OCI-LY3 (cell line): ENCODE measurements around the gene PDXK.

Source experiments
- H2AFZ ChIP-seq: fragments of 200-600, 300-600 bp; shearing (Covaris generic); 2 replicates; pipeline ENCODE4 v1.6.0; 2014; ENCODE audit warnings: antibody characterized with exemption, low read depth, low read length
- H3K27ac ChIP-seq: fragments of 200-600, 300-600 bp; sonication (generic); 2 replicates; pipeline ENCODE4 v1.5.1; 2014; ENCODE audit warnings: mild to moderate bottlenecking, low read length, moderate library complexity, mixed read lengths
- H3K27me3 ChIP-seq: fragments of 200-600, 300-600 bp; sonication (generic); 2 replicates; pipeline ENCODE4 v1.6.1; 2014; ENCODE audit warnings: low read depth, low read length, mixed read lengths
- H3K36me3 ChIP-seq: fragments of 200-600, 300-600 bp; sonication (generic); replicated peaks from 2 replicates; pipeline ENCODE3; 2014; ENCODE audit warnings: low read depth, low read length, mixed read lengths
- H3K4me1 ChIP-seq: fragments of 300-600, 200-600 bp; sonication (generic); 2 replicates; pipeline ENCODE4 v1.6.1; 2014; ENCODE audit warnings: low read length, mixed read lengths
- H3K4me2 ChIP-seq: fragments of 200-600, 300-600 bp; sonication (generic); 2 replicates; pipeline ENCODE4 v1.6.1; 2014; ENCODE audit warnings: low read length, mixed read lengths
- H3K4me3 ChIP-seq: fragments of 300-600, 200-600 bp; sonication (generic); 2 replicates; pipeline ENCODE4 v1.5.1; 2014; ENCODE audit warnings: antibody characterized with exemption, mild to moderate bottlenecking, low read length, moderate library complexity
- H3K79me2 ChIP-seq: fragments of 300-600, 200-600 bp; shearing (Covaris generic); 2 replicates; pipeline ENCODE4 v1.6.1; 2014; ENCODE audit warnings: mild to moderate bottlenecking, low read length, mixed read lengths
- H3K9ac ChIP-seq: fragments of 300-600, 200-600 bp; shearing (Covaris generic); 2 replicates; pipeline ENCODE4 v1.6.0; 2014; ENCODE audit warnings: mild to moderate bottlenecking, low read length, moderate library complexity
- H3K9me3 ChIP-seq: fragments of 200-600, 300-600 bp; shearing (Covaris generic); 2 replicates; pipeline ENCODE4 v1.6.1; 2014; ENCODE audit warnings: low read length, mixed read lengths; ENCODE audit not compliant: insufficient read depth
- H4K20me1 ChIP-seq: fragments of 200-600, 300-600 bp; sonication (generic); 2 replicates; pipeline ENCODE4 v1.6.1; 2016; ENCODE audit warnings: low read length, mixed read lengths; ENCODE audit not compliant: insufficient read depth
- CTCF ChIP-seq: fragments of 200-600, 300-600 bp; sonication (generic); IDR thresholded peaks from 2 replicates; pipeline ENCODE4 v1.5.1; 2014; ENCODE audit warnings: antibody characterized with exemption, low read length, low read depth
- EZH2phosphoT487 ChIP-seq: fragments of 200-600 bp; shearing (Covaris generic); IDR thresholded peaks from 2 replicates; pipeline ENCODE4 v1.6.1; 2018; ENCODE audit warnings: antibody characterized with exemption, mixed run types, low read depth

PDXK gene

GRCh38 chr21:43733529-43734071 lies 14.7 kb downstream of the PDXK start:
- Histone ChIP-seq H3K4me1 (peaks cover 4% of the 10 kb centered on the region; the same call in 1 of the 2 replicates), H3K4me3 (no peak overlapping the region), H3K27ac (no peak overlapping the region), H3K9ac (no peak overlapping the region), H4K20me1 (peaks cover 20% of the 10 kb centered on the region), H3K79me2 (peaks cover 10% of the 10 kb centered on the region), H3K4me2 (no peak overlapping the region), H3K36me3 (peaks cover 4% of the 10 kb centered on the region), H3K9me3 (no peaks in the 10 kb centered on the region), H3K27me3 (no peaks in the 10 kb centered on the region), H2AFZ (no peak overlapping the region)
- no peak for TF ChIP-seq EZH2phosphoT487
- TF ChIP-seq CTCF, result no peak

- Histone ChIP-seq H3K4me3 (no peak overlapping the region), H3K9me3 (no peaks in the 10 kb centered on the region), H3K9ac (no peak overlapping the region), H4K20me1 (peaks cover 20% of the 10 kb centered on the region), H3K4me1 (peaks cover under 1% of the 10 kb centered on the region; the same call in 1 of the 2 replicates), H3K27ac (no peak overlapping the region), H3K79me2 (peaks cover 7% of the 10 kb centered on the region), H3K4me2 (no peak overlapping the region), H2AFZ (no peak overlapping the region), H3K27me3 (no peaks in the 10 kb centered on the region), H3K36me3 (peaks cover 4% of the 10 kb centered on the region)
- no peak for TF ChIP-seq EZH2phosphoT487
- no peak for TF ChIP-seq CTCF
These were observed 15.4 kb downstream of the PDXK start for GRCh38 chr21:43734131-43734927.

- Histone ChIP-seq H3K36me3 (peaks cover 4% of the 10 kb centered on the region), H3K79me2 (peaks cover 1% of the 10 kb centered on the region), H3K9ac (no peak overlapping the region), H3K27me3 (no peaks in the 10 kb centered on the region), H3K27ac (no peak overlapping the region), H4K20me1 (peaks cover 20% of the 10 kb centered on the region), H3K4me2 (no peak overlapping the region), H3K4me1 (no peaks in the 10 kb centered on the region), H2AFZ (no peak overlapping the region), H3K4me3 (no peak overlapping the region), H3K9me3 (no peaks in the 10 kb centered on the region)
- TF ChIP-seq EZH2phosphoT487 (no peak), CTCF (no peak)
These were observed 15.9 kb downstream of the PDXK start for GRCh38 chr21:43734928-43735229.

- Histone ChIP-seq H3K27me3 (no peaks in the 10 kb centered on the region), H3K4me3 (no peak overlapping the region), H3K27ac (no peak overlapping the region), H3K79me2 (no peaks in the 10 kb centered on the region; the same call in 1 of the 2 replicates), H4K20me1 (peaks cover 20% of the 10 kb centered on the region), H3K4me1 (no peaks in the 10 kb centered on the region), H3K36me3 (peaks cover 4% of the 10 kb centered on the region), H3K9ac (no peak overlapping the region), H2AFZ (no peak overlapping the region), H3K9me3 (no peaks in the 10 kb centered on the region), H3K4me2 (no peak overlapping the region)
- TF ChIP-seq EZH2phosphoT487 (no peak), CTCF (no peak)
These were observed 16.5 kb downstream of the PDXK start for GRCh38 chr21:43735236-43736091.
